ENCODE measurements around the gene CHCHD3.
"Not testable (repeated sequence)": the region's sequence is repeated elsewhere in the genome, so short reads cannot be mapped to it uniquely, and the experiment has no call there.

CHCHD3 gene

GRCh38 chr7:132902294-132902693 lies 179.6 kb downstream of the CHCHD3 start:
- POLR2A ChIA-PET; H3K36me3 ChIP-seq (ENCODE audit: control insufficient read depth in 2 of 2, insufficient read depth in 1 of 2, low read length in 2 of 2); CTCF ChIA-PET; H3K4me1 ChIP-seq (ENCODE audit: control insufficient read depth, insufficient read depth, low read length); H3K9me3 ChIP-seq (ENCODE audit: control insufficient read depth, insufficient read depth, low read depth, low read length); H3K4me3 ChIP-seq (ENCODE audit: low read depth, low read length); H3K27ac ChIP-seq (ENCODE audit: extremely low read depth, low read depth, low read length): not testable (repeated sequence)
- TF ChIP-seq ZNF580 (tag by site-specific recombination; IDR thresholded peaks at IDR 0.05) (0 out of 2 replicates have a peak, but pooled peaks have one; percentile 14), ZNF280D (tag by site-specific recombination; IDR thresholded peaks at IDR 0.05) (peak; percentile 48; the same call in 1 of the 2 replicates), ZNF146 (tag by site-specific recombination; IDR thresholded peaks at IDR 0.05) (peak; percentile 85)

DNA sequence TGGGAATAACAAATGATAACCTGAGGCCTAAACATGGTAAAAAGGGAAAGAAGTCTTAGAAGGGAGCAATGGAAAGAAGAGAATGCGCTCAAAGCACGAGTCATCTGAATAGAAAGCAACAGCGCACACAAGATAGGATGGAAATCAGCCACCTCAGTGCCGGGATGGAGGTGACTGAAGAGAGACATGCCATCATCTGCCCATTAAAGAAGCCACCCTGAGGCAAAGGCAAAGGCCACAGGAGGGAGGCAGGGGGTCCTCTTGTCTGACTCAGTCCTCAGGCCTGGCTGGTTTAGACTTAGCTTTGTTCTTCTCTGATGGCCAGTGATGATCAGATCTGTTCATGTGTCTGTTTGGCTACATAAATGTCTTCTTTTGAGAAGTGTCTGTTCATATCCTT lies 180.6 kb downstream of the CHCHD3 start:
- TF ChIP-seq SALL2 (tag by site-specific recombination; IDR thresholded peaks at IDR 0.05; ENCODE audit: borderline replicate concordance): no peak
- TF ChIP-seq KLF9 (tag by site-specific recombination; IDR thresholded peaks at IDR 0.05; ENCODE audit: low read depth): no peak
- TF ChIP-seq YY2 (tag by site-specific recombination; IDR thresholded peaks at IDR 0.05): no peak
- no peak for TF ChIP-seq ZFP37 (tag by site-specific recombination; IDR thresholded peaks at IDR 0.05)
- no peak for TF ChIP-seq OSR2 (tag by site-specific recombination; IDR thresholded peaks at IDR 0.05)
- TF ChIP-seq CTCF (tag by site-specific recombination; IDR thresholded peaks at IDR 0.05): no peak
- TF ChIP-seq, protein P1, sequence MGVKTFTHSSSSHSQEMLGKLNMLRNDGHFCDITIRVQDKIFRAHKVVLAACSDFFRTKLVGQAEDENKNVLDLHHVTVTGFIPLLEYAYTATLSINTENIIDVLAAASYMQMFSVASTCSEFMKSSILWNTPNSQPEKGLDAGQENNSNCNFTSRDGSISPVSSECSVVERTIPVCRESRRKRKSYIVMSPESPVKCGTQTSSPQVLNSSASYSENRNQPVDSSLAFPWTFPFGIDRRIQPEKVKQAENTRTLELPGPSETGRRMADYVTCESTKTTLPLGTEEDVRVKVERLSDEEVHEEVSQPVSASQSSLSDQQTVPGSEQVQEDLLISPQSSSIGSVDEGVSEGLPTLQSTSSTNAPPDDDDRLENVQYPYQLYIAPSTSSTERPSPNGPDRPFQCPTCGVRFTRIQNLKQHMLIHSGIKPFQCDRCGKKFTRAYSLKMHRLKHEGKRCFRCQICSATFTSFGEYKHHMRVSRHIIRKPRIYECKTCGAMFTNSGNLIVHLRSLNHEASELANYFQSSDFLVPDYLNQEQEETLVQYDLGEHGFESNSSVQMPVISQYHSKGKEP (tag by site-specific recombination; IDR thresholded peaks at IDR 0.05): no peak
- TF ChIP-seq, protein P2, sequence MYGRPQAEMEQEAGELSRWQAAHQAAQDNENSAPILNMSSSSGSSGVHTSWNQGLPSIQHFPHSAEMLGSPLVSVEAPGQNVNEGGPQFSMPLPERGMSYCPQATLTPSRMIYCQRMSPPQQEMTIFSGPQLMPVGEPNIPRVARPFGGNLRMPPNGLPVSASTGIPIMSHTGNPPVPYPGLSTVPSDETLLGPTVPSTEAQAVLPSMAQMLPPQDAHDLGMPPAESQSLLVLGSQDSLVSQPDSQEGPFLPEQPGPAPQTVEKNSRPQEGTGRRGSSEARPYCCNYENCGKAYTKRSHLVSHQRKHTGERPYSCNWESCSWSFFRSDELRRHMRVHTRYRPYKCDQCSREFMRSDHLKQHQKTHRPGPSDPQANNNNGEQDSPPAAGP (tag by site-specific recombination; IDR thresholded peaks at IDR 0.05): no peak
- no peak for TF ChIP-seq HOXD13 (CRISPR knock-in tag; IDR thresholded peaks at IDR 0.05; ENCODE audit: borderline replicate concordance)
- TF ChIP-seq ZNF48 (tag by site-specific recombination; IDR thresholded peaks at IDR 0.05): no peak
- TF ChIP-seq KLF16 (tag by site-specific recombination; IDR thresholded peaks at IDR 0.05): no peak
- TF ChIP-seq ZNF785 (tag by site-specific recombination; IDR thresholded peaks at IDR 0.05): no peak
- TF ChIP-seq ZNF214 (tag by site-specific recombination; IDR thresholded peaks at IDR 0.05; ENCODE audit: borderline replicate concordance): no peak
- TF ChIP-seq ZNF626 (tag by site-specific recombination; IDR thresholded peaks at IDR 0.05): no peak
- TF ChIP-seq ZNF623 (tag by site-specific recombination; IDR thresholded peaks at IDR 0.05): no peak
- H3K4me1 ChIP-seq (ENCODE audit: control insufficient read depth, insufficient read depth, low read length): no peaks in the 10 kb centered on the region

More for the DNA sequence above, 180.6 kb downstream of the CHCHD3 start:
- ChIA-PET POLR2A (no interaction called here), CTCF (no interaction called here)
- Histone ChIP-seq H3K36me3 (ENCODE audit: control insufficient read depth in 2 of 2, insufficient read depth in 1 of 2, low read length in 2 of 2) (no peaks in the 10 kb centered on the region), H3K4me3 (ENCODE audit: low read depth, low read length) (no peak overlapping the region), H3K9me3 (ENCODE audit: control insufficient read depth, insufficient read depth, low read depth, low read length) (no peaks in the 10 kb centered on the region), H3K27ac (ENCODE audit: extremely low read depth, low read depth, low read length) (no peak overlapping the region)
